K562 (cell line): ENCODE results near the gene CACNA2D2. TPM values are rescaled to one million over a fixed set of nuclear protein-coding genes. Genes with fewer than 3 reads are reported as not detected.
A peak's percentile ranks its signal among the peaks of the same experiment; 100 is the strongest.

Source experiments
- ATAC-seq: fragments of 200-7000 bp; cut with Tn5 transposase; 3 replicates; pipeline ENCODE4 v1.9.1; 2020; ENCODE audit warnings: moderate library complexity
- BruUV-seq: library from RNA; stranded (reverse); fragments of 400-500 nt; replicated peaks from 2 replicates; lab custom pipeline; 2021; lab: Mats Ljungman, UMichigan
- CTCF ChIA-PET: fragments of 300-600 bp; formaldehyde crosslinking; extraction: SDS; loops from one replicate; lab custom pipeline; 2021; ENCODE audit warnings: low intra/inter-chr PET ratio; lab: Yijun Ruan, JAX
- POLR2A ChIA-PET: fragments of 300-600, 350-650 bp; sonication (Branson Sonifier 250); formaldehyde crosslinking; extraction: SDS; loops from one replicate; lab custom pipeline; 2021; ENCODE audit warnings: antibody characterized with exemption, inconsistent platforms; lab: Yijun Ruan, JAX
- DNase-seq, 4 experiments: peaks; one replicate each; pipeline versions ENCODE4 v3.0.0 to v3.0.0-alpha.2; 2011 to 2018; ENCODE audit warnings: low spot score in 3 of 4, mixed read lengths in 3 of 4; ENCODE audit errors: extremely low read depth in 1 of 4
- FAIRE-seq: peaks from 2 replicates; lab custom pipeline; 2011; peaks lifted over from hg19 to GRCh38; lab: Jason Lieb, UNC
- H2AFZ ChIP-seq: 2 replicates; pipeline ENCODE4 v1.6.0; 2011; ENCODE audit warnings: low read depth, low read length, control low read depth, inconsistent platforms
- H3K27ac ChIP-seq: fragments of 200-600 bp; 3 replicates; pipeline ENCODE4 v1.8.0; 2011; ENCODE audit warnings: low read depth, mild to moderate bottlenecking, control low read depth, inconsistent platforms, low read length, moderate library complexity, mixed read lengths; ENCODE audit errors: extremely low read depth
- H3K27me3 ChIP-seq, 2 experiments: fragments of 300-600 bp in 1 of 2; 2 replicates in 1 of 2; 3 replicates in 1 of 2; pipeline versions ENCODE4 v1.6.0 to v1.8.0; 2011; ENCODE audit warnings: inconsistent platforms in 2 of 2, low read length in 2 of 2, mild to moderate bottlenecking in 1 of 2, mixed read lengths in 1 of 2, moderate library complexity in 1 of 2; ENCODE audit not compliant: control insufficient read depth in 2 of 2, insufficient read depth in 2 of 2
- H3K36me3 ChIP-seq: fragments of 300-600 bp; 3 replicates; pipeline ENCODE4 v1.8.0; 2011; ENCODE audit warnings: mild to moderate bottlenecking, low read length, inconsistent platforms; ENCODE audit not compliant: control insufficient read depth, insufficient read depth
- H3K4me1 ChIP-seq, 2 experiments: fragments of 200-600 bp in 1 of 2; replicated peaks in 1 of 2; 2 replicates in 1 of 2; 3 replicates in 1 of 2; pipeline versions ENCODE4 v1.5.1 to v1.8.0; 2011; ENCODE audit warnings: inconsistent platforms in 2 of 2, low read length in 2 of 2, mild to moderate bottlenecking in 1 of 2, mixed read lengths in 1 of 2, moderate library complexity in 1 of 2; ENCODE audit not compliant: control insufficient read depth in 2 of 2, insufficient read depth in 2 of 2
- H3K4me2 ChIP-seq: 2 replicates; pipeline ENCODE4 v1.6.1; 2011; ENCODE audit warnings: low read length, control low read depth, inconsistent platforms, mixed read lengths; ENCODE audit not compliant: insufficient read depth
- H3K4me3 ChIP-seq: fragments of 200-600 bp; sonication (generic), shearing (Covaris generic); 2 replicates; pipeline ENCODE4 v1.5.1; 2016; ENCODE audit warnings: control low read depth, inconsistent platforms
- H3K79me2 ChIP-seq: fragments of 200-600 bp; 3 replicates; pipeline ENCODE4 v1.8.0; 2011; ENCODE audit warnings: low read length, inconsistent platforms; ENCODE audit not compliant: control insufficient read depth, insufficient read depth
- H3K9ac ChIP-seq, 2 experiments: 2 replicates each; pipeline versions ENCODE4 v1.6.0 to v1.6.1; 2011; ENCODE audit warnings: low read depth in 2 of 2, low read length in 2 of 2, control low read depth in 1 of 2, inconsistent platforms in 1 of 2, mild to moderate bottlenecking in 1 of 2, mixed read lengths in 1 of 2; ENCODE audit not compliant: insufficient read depth in 1 of 2
- H3K9me1 ChIP-seq: one replicate; pipeline ENCODE4 v1.6.0; 2011; ENCODE audit warnings: inconsistent platforms, mild to moderate bottlenecking, low read length, moderate library complexity; ENCODE audit not compliant: control insufficient read depth, insufficient read depth
- H3K9me3 ChIP-seq: replicated peaks from 2 replicates; pipeline ENCODE4 v1.5.1; 2011; ENCODE audit warnings: low read depth, low read length, inconsistent platforms; ENCODE audit not compliant: control insufficient read depth, insufficient read depth
- H4K20me1 ChIP-seq: replicated peaks from 2 replicates; pipeline ENCODE4 v1.6.1; 2011; ENCODE audit warnings: low read length, inconsistent platforms, mixed read lengths; ENCODE audit not compliant: control insufficient read depth, insufficient read depth
- BCOR ChIP-seq: fragments of 450-650 bp; IDR thresholded peaks from 2 replicates; pipeline ENCODE4 v1.6.1; 2016
- CHCHD3 ChIP-seq: fragments of 250-450 bp; sonication (Bioruptor Pico); IDR thresholded peaks from 2 replicates; pipeline ENCODE4 v2.1.2; 2022; ENCODE audit warnings: mild to moderate bottlenecking
- REST ChIP-seq, 2 experiments: fragments of 450-650 bp; formaldehyde crosslinking in 1 of 2; IDR thresholded peaks; 2 replicates each; pipeline versions ENCODE4 v1.4.0 to v1.6.1; 2014 to 2020; ENCODE audit warnings: mild to moderate bottlenecking in 2 of 2, borderline replicate concordance in 1 of 2, low read depth in 1 of 2
- SMARCC2 ChIP-seq: fragments of 450-650 bp; IDR thresholded peaks from 2 replicates; pipeline ENCODE4 v1.6.1; 2017; ENCODE audit warnings: antibody characterized with exemption, moderate library complexity, mild to moderate bottlenecking, low read depth
- STAT6 ChIP-seq: sonication (generic); formaldehyde crosslinking; IDR thresholded peaks from 2 replicates; pipeline ENCODE4 v1.8.1; 2023; ENCODE audit warnings: mild to moderate bottlenecking, missing genetic modification reagents
- ZBTB43 ChIP-seq: sonication (generic); formaldehyde crosslinking; IDR thresholded peaks from 2 replicates; pipeline ENCODE4 v1.8.0; 2023; ENCODE audit warnings: mild to moderate bottlenecking, missing genetic modification reagents
- ZKSCAN8 ChIP-seq: fragments of 200-800 bp; sonication (Bioruptor generic); IDR thresholded peaks from 2 replicates; pipeline ENCODE4 v1.6.1; 2016; ENCODE audit warnings: missing genetic modification characterization, missing compliant biosample characterization
- WGBS: fragments of 100-300 bp; shearing (Covaris generic); methylation state at CpG from one replicate; pipeline ENCODE4 v1.1.6; 2016; ENCODE audit warnings: low coverage, mixed read lengths; ENCODE audit not compliant: insufficient coverage; ENCODE audit errors: missing lambda C conversion rate; 5-methylcytosine and 5-hydroxymethylcytosine counted together
- in situ Hi-C: fragments of 300-500 bp; cut with MboI; formaldehyde crosslinking; loops from 4 replicates; pipeline ENCODE4 v1.15.0; 2018; ENCODE audit warnings: inconsistent platforms, mixed read lengths
- intact Hi-C: fragments of 100-400 bp; cut with micrococcal nuclease; formaldehyde crosslinking; loops from 2 replicates; pipeline ENCODE4 v1.14.2; 2022
- polyA plus RNA-seq, 8 experiments: library from polyadenylated mRNA; depleted of rRNA in 4 of 8; stranded (reverse) in 5 of 8; unstranded in 3 of 8; fragments of >200 nt; fragmentation: Nextera tagmentation in 2 of 8; fragmentation: Illumina TruSeq in 1 of 8; extraction: Ambion mirVana in 2 of 8; extraction: Trizol in 1 of 8; gene quantifications; 2 replicates each; pipeline versions ENCODE4 v1.2.1 to v1.2.3, GENCODE V29; 2011 to 2014; ENCODE audit warnings: inconsistent platforms in 1 of 8, missing spikeins in 1 of 8
- total RNA-seq, 7 experiments: library from RNA; depleted of rRNA in 6 of 7; stranded (reverse); fragments of >200 nt in 6 of 7; fragmentation: Illumina TruSeq in 2 of 7; extraction: Trizol in 2 of 7; gene quantifications; 2 replicates each; pipeline versions ENCODE4 v1.2.1 to v1.2.3, GENCODE V29; 2011 to 2021; ENCODE audit warnings: low replicate concordance in 1 of 7

CACNA2D2 gene
- total and polyA plus RNA-seq, 9 of the 15 experiments (the other 6 are each of a cell fraction or from before 2014, with no cell fraction given), result 0.11 to 0.58 (median 0.36) TPM; not detected in 2

GRCh38 chr3:50319181-50319893, 184.1 kb downstream of the CACNA2D2 start:
- WGBS, result 91% methylated on average over 15 of the region's 16 CpGs
- Histone ChIP-seq H2AFZ (no peak overlapping the region), H3K9me3 (no peaks in the 10 kb centered on the region), H3K79me2 (peaks cover 22% of the 10 kb centered on the region), H3K4me1 (peaks cover 33 to 77% of the 10 kb centered on the region in 2 experiments), H3K27ac (no peak overlapping the region; the same call in 2 of the 3 replicates), H3K9me1 (no peaks in the 10 kb centered on the region), H3K27me3 (no peaks in the 10 kb centered on the region), H3K4me2 (no peak overlapping the region), H4K20me1 (no peaks in the 10 kb centered on the region), H3K4me3 (no peak overlapping the region), H3K36me3 (peaks cover 23% of the 10 kb centered on the region; the same call in 2 of the 3 replicates), H3K9ac (peak overlapping the region in 1 of 2 experiments; percentile 98; a peak in 2 of 4 replicates)
- BruUV-seq, result no TSS peak
- ChIA-PET POLR2A (interaction anchor here (0.6 to 1.2 kb wide), 7 partner anchors 9 to 474 kb away, joined by 3 to 5 read pairs (median 3); partner anchors contain the start of genes HYAL1, IFRD2 and TUSC2), CTCF (no interaction called here)
- FAIRE-seq (no peak), ATAC-seq (no peak), DNase-seq (no peak)
- in situ Hi-C loops, result no loop called here
- intact Hi-C loops, result no loop called here
- TF ChIP-seq CHCHD3 (CRISPR knock-in tag), result no peak
- TF ChIP-seq ZBTB43 (CRISPR knock-in tag), result no peak
- TF ChIP-seq REST (IDR thresholded peaks at IDR 0.05; ENCODE audit: borderline replicate concordance), result no peak
- TF ChIP-seq REST (CRISPR knock-in tag; IDR thresholded peaks at IDR 0.05; ENCODE audit: low read depth), result no peak
- TF ChIP-seq BCOR, result peak; percentile 84
- no peak for TF ChIP-seq STAT6 (CRISPR knock-in tag)
- TF ChIP-seq ZKSCAN8 (CRISPR knock-in tag), result no peak
- TF ChIP-seq SMARCC2, result no peak
